Glutamatergic neuron (in vitro differentiated cells): ENCODE results near the gene DUSP9. TPM values are rescaled to one million over a fixed set of nuclear protein-coding genes. Genes with fewer than 3 reads are reported as not detected.
A peak's percentile ranks its signal among the peaks of the same experiment; 100 is the strongest.

Experiments used
- DNase-seq: peaks from one replicate; pipeline ENCODE4 v3.0.0; 2022
- H3K27ac Mint-ChIP-seq: one replicate; pipeline ENCODE4 v1.8.0; 2020; ENCODE audit warnings: mild to moderate bottlenecking, mixed read lengths, inconsistent platforms; ENCODE audit not compliant: unreplicated experiment
- H3K27me3 Mint-ChIP-seq: one replicate; pipeline ENCODE4 v1.8.0; 2020; ENCODE audit warnings: mild to moderate bottlenecking, moderate library complexity, mixed read lengths, inconsistent platforms; ENCODE audit not compliant: unreplicated experiment
- H3K36me3 Mint-ChIP-seq: one replicate; pipeline ENCODE4 v1.8.0; 2020; ENCODE audit warnings: mild to moderate bottlenecking, mixed read lengths, inconsistent platforms; ENCODE audit not compliant: unreplicated experiment
- H3K4me1 Mint-ChIP-seq: one replicate; pipeline ENCODE4 v1.8.0; 2020; ENCODE audit warnings: mild to moderate bottlenecking, low read depth, mixed read lengths, inconsistent platforms; ENCODE audit not compliant: unreplicated experiment
- H3K4me3 Mint-ChIP-seq: one replicate; pipeline ENCODE4 v1.8.0; 2020; ENCODE audit warnings: mild to moderate bottlenecking, mixed read lengths, inconsistent platforms; ENCODE audit not compliant: unreplicated experiment
- H3K9me3 Mint-ChIP-seq: one replicate; pipeline ENCODE4 v1.8.0; 2020; ENCODE audit warnings: mild to moderate bottlenecking, moderate library complexity, mixed read lengths, inconsistent platforms; ENCODE audit not compliant: unreplicated experiment
- CTCF ChIP-seq: fragments of 200-600 bp; sonication (generic); IDR thresholded peaks from one replicate; pipeline ENCODE4 v1.5.0; 2021; ENCODE audit not compliant: partially characterized antibody, unreplicated experiment
- total RNA-seq: library from RNA; stranded (reverse); fragmentation: NEBNext Ultra II Directional; extraction: Animal tissue kit (Norgen Biotek cat#: 25700); gene quantifications from one replicate; pipeline ENCODE4 v1.2.1, GENCODE V29; 2021; ENCODE audit not compliant: unreplicated experiment

The DUSP9 gene
- total RNA-seq, 1 donor from 2014 or later: 0.61 TPM

GRCh38 chrX:153611298-153612095 is 35.5 kb upstream of the DUSP9 start:
- Mint-ChIP-seq H3K36me3 (peaks cover 5% of the 10 kb centered on the region), H3K27ac (no peak overlapping the region), H3K27me3 (peaks cover 2% of the 10 kb centered on the region), H3K9me3 (peaks cover 3% of the 10 kb centered on the region), H3K4me1 (no peaks in the 10 kb centered on the region), H3K4me3 (peak overlapping the region; percentile 36)
- TF ChIP-seq CTCF: no peak
- no peak for DNase-seq

GRCh38 chrX:153612413-153612812 is 34.6 kb upstream of the DUSP9 start:
- Mint-ChIP-seq H3K4me1 (no peaks in the 10 kb centered on the region), H3K9me3 (peaks cover 3% of the 10 kb centered on the region), H3K27ac (no peak overlapping the region), H3K4me3 (no peak overlapping the region), H3K27me3 (peaks cover 2% of the 10 kb centered on the region), H3K36me3 (no peaks in the 10 kb centered on the region)
- no peak for TF ChIP-seq CTCF
- DNase-seq: no peak

GRCh38 chrX:153614818-153615217 is 32.2 kb upstream of the DUSP9 start:
- no peaks in the 10 kb centered on the region for H3K27me3 Mint-ChIP-seq
- TF ChIP-seq CTCF: no peak
- H3K27ac Mint-ChIP-seq: no peak overlapping the region
- H3K4me3 Mint-ChIP-seq: no peak overlapping the region
- no peaks in the 10 kb centered on the region for H3K4me1 Mint-ChIP-seq
- H3K36me3 Mint-ChIP-seq: no peaks in the 10 kb centered on the region
- DNase-seq: no peak
- peaks cover 2% of the 10 kb centered on the region for H3K9me3 Mint-ChIP-seq

- H3K36me3 Mint-ChIP-seq: no peaks in the 10 kb centered on the region
- H3K9me3 Mint-ChIP-seq: no peaks in the 10 kb centered on the region
- no peak overlapping the region for H3K4me3 Mint-ChIP-seq
- no peak overlapping the region for H3K27ac Mint-ChIP-seq
- no peaks in the 10 kb centered on the region for H3K27me3 Mint-ChIP-seq
- TF ChIP-seq CTCF: no peak
- no peak for DNase-seq
- H3K4me1 Mint-ChIP-seq: no peaks in the 10 kb centered on the region
Measured at GRCh38 chrX:153620576-153620975, 26.4 kb upstream of the DUSP9 start.

- H3K36me3 Mint-ChIP-seq: no peaks in the 10 kb centered on the region
- no peak for DNase-seq
- no peak overlapping the region for H3K27ac Mint-ChIP-seq
- H3K4me3 Mint-ChIP-seq: no peak overlapping the region
- H3K27me3 Mint-ChIP-seq: no peaks in the 10 kb centered on the region
- no peak for TF ChIP-seq CTCF
- H3K4me1 Mint-ChIP-seq: no peaks in the 10 kb centered on the region
- no peaks in the 10 kb centered on the region for H3K9me3 Mint-ChIP-seq
Measured at GRCh38 chrX:153621949-153622598, 24.9 kb upstream of the DUSP9 start.
